Lung (tissue), 12 donors: ENCODE data around the gene WDFY1. TPM values are rescaled to one million over a fixed set of nuclear protein-coding genes. Genes with fewer than 3 reads are reported as not detected.

Source experiments
- ATAC-seq: fragments of 200-7000 bp; cut with Tn5 transposase; one replicate; pipeline ENCODE4 v1.9.1; 2020; ENCODE audit warnings: moderate number of reproducible peaks; ENCODE audit not compliant: insufficient read depth, low FRiP score
- DNase-seq, 3 donors: peaks; one replicate each; pipeline ENCODE4 v3.0.0-alpha.2; 2013 to 2017
- H3K27ac ChIP-seq, 2 donors: one replicate each; pipeline ENCODE4 v1.5.1; 2013; ENCODE audit warnings: mild to moderate bottlenecking in 2 of 2, moderate library complexity in 2 of 2, control low read depth in 1 of 2, inconsistent platforms in 1 of 2, low read depth in 1 of 2, low read length in 1 of 2
- H3K27me3 ChIP-seq, 3 donors: one replicate each; pipeline ENCODE4 v1.5.1; 2013; ENCODE audit warnings: low read length in 2 of 3; ENCODE audit not compliant: control insufficient read depth in 3 of 3, insufficient read depth in 3 of 3
- H3K36me3 ChIP-seq, 4 donors: one replicate each; pipeline ENCODE4 v1.5.1; 2013; ENCODE audit warnings: low read length in 4 of 4, mild to moderate bottlenecking in 1 of 4, moderate library complexity in 1 of 4; ENCODE audit not compliant: control insufficient read depth in 4 of 4, insufficient read depth in 4 of 4
- H3K4me1 ChIP-seq, 5 donors: one replicate each; pipeline ENCODE4 v1.5.1; 2013; ENCODE audit warnings: low read length in 5 of 5, mild to moderate bottlenecking in 2 of 5, moderate library complexity in 1 of 5; ENCODE audit not compliant: control insufficient read depth in 5 of 5, insufficient read depth in 5 of 5
- H3K4me3 ChIP-seq: one replicate; pipeline ENCODE4 v1.5.1; 2013; ENCODE audit warnings: mild to moderate bottlenecking, control low read depth, moderate library complexity
- H3K9ac ChIP-seq, 2 donors: one replicate each; pipeline ENCODE4 v1.5.1; 2013; ENCODE audit warnings: low read length in 2 of 2, control low read depth in 1 of 2; ENCODE audit not compliant: insufficient read depth in 1 of 2
- H3K9me3 ChIP-seq, 4 donors: one replicate each; pipeline ENCODE4 v1.5.1; 2013; ENCODE audit warnings: low read length in 3 of 4, mild to moderate bottlenecking in 1 of 4, moderate library complexity in 1 of 4; ENCODE audit not compliant: control insufficient read depth in 4 of 4, insufficient read depth in 3 of 4
- CTCF ChIP-seq: IDR thresholded peaks from 2 replicates; pipeline ENCODE4 v1.5.1; 2012; ENCODE audit warnings: mild to moderate bottlenecking; ENCODE audit errors: control extremely low read depth, extremely low read depth
- whole genome bisulfite sequencing, 2 donors: extraction: QIAGEN DNeasy Blood & Tissue Kit; methylation state at CpG; one replicate each; pipeline ENCODE4 v1.1.7; 2013; 5-methylcytosine and 5-hydroxymethylcytosine counted together
- polyA plus RNA-seq, 2 donors: library from polyadenylated mRNA; stranded (reverse); fragments of 200-250 nt; gene quantifications; one replicate each; pipeline ENCODE4 v1.2.1, GENCODE V29; 2013
- total RNA-seq, 2 donors: library from RNA; depleted of rRNA in 1 of 2; stranded (reverse); fragments of >200 nt in 1 of 2; gene quantifications; one replicate each; pipeline ENCODE4 v1.2.1, GENCODE V29; 2014 to 2021
- donor health status: control.
- donor health status: control.
- donor health status: Bipolar disorder and iron deficiency.
- donor health status: healthy.
- donor health status: DM: yes; HTN: yes; CAD: no.

The WDFY1 gene
- total and polyA plus RNA-seq, 4 donors, result 14.5 to 90.9 (median 30.8) TPM

- no peak overlapping the region for H3K27ac ChIP-seq
- 23 to 56% methylated on average over 2 of the region's 2 CpGs for WGBS, 2 donors
Observed at GRCh38 chr2:223856021-223856420, 89.1 kb downstream of the WDFY1 start.

GRCh38 chr2:223855426-223855825 is 89.7 kb downstream of the WDFY1 start:
- Histone ChIP-seq H3K9me3 (no peaks in the 10 kb centered on the region), H3K4me1 (peaks cover 0 to 2% (median 0%) of the 10 kb centered on the region in 5 donors), H3K4me3 (no peak overlapping the region), H3K27me3 (no peaks in the 10 kb centered on the region), H3K27ac (no peak overlapping the region), H3K9ac (no peak overlapping the region), H3K36me3 (peaks cover 0 to 3% (median 0%) of the 10 kb centered on the region in 4 donors)
- no peak for DNase-seq
- no peak for TF ChIP-seq CTCF
- 93% methylated on average over 5 of the region's 5 CpGs for WGBS, 2 donors
- no peak for ATAC-seq

More at GRCh38 chr2:223856021-223856420, 89.1 kb downstream of the WDFY1 start:
- DNase-seq, result no peak
- Histone ChIP-seq H3K27me3 (no peaks in the 10 kb centered on the region), H3K9me3 (no peaks in the 10 kb centered on the region), H3K9ac (no peak overlapping the region), H3K4me3 (no peak overlapping the region), H3K36me3 (peaks cover 0 to 3% (median 0%) of the 10 kb centered on the region in 4 donors), H3K4me1 (peaks cover 0 to 2% (median 0%) of the 10 kb centered on the region in 5 donors)
- no peak for ATAC-seq
- TF ChIP-seq CTCF, result no peak

GRCh38 chr2:223854741-223855140 is 90.4 kb downstream of the WDFY1 start:
- Histone ChIP-seq H3K4me1 (peaks cover 0 to 2% (median 0%) of the 10 kb centered on the region in 5 donors), H3K4me3 (no peak overlapping the region), H3K9me3 (no peaks in the 10 kb centered on the region), H3K27me3 (no peaks in the 10 kb centered on the region), H3K36me3 (peaks cover 0 to 3% (median under 1%) of the 10 kb centered on the region in 4 donors), H3K27ac (no peak overlapping the region), H3K9ac (no peak overlapping the region)
- WGBS, 2 donors, result 78 to 91% methylated on average over 2 of the region's 2 CpGs
- TF ChIP-seq CTCF, result no peak
- DNase-seq (no peak), ATAC-seq (no peak)

GRCh38 chr2:223853425-223853837 is 91.7 kb downstream of the WDFY1 start:
- H3K9ac ChIP-seq, result no peak overlapping the region
- no peaks in the 10 kb centered on the region for H3K27me3 ChIP-seq
- H3K27ac ChIP-seq, result no peak overlapping the region
- WGBS, 2 donors, result 89 to 92% methylated on average over 3 of the region's 3 CpGs
- H3K4me1 ChIP-seq, result peaks cover 0 to 2% (median 0%) of the 10 kb centered on the region in 5 donors
- no peak for TF ChIP-seq CTCF
- no peaks in the 10 kb centered on the region for H3K9me3 ChIP-seq
- ATAC-seq (no peak), DNase-seq (no peak)
- no peak overlapping the region for H3K4me3 ChIP-seq
- H3K36me3 ChIP-seq, result peaks cover 0 to 3% (median under 1%) of the 10 kb centered on the region in 4 donors
